Glutamatergic neuron (in vitro differentiated cells): ENCODE data around the gene RFX7. TPM values are rescaled to one million over a fixed set of nuclear protein-coding genes. Genes with fewer than 3 reads are reported as not detected.
"Not testable (repeated sequence)": the region's sequence is repeated elsewhere in the genome, so short reads cannot be mapped to it uniquely, and the experiment has no call there.

Experiments
- DNase-seq: peaks from one replicate; pipeline ENCODE4 v3.0.0; 2022
- H3K27ac Mint-ChIP-seq: one replicate; pipeline ENCODE4 v1.8.0; 2020; ENCODE audit warnings: mild to moderate bottlenecking, mixed read lengths, inconsistent platforms; ENCODE audit not compliant: unreplicated experiment
- H3K27me3 Mint-ChIP-seq: one replicate; pipeline ENCODE4 v1.8.0; 2020; ENCODE audit warnings: mild to moderate bottlenecking, moderate library complexity, mixed read lengths, inconsistent platforms; ENCODE audit not compliant: unreplicated experiment
- H3K36me3 Mint-ChIP-seq: one replicate; pipeline ENCODE4 v1.8.0; 2020; ENCODE audit warnings: mild to moderate bottlenecking, mixed read lengths, inconsistent platforms; ENCODE audit not compliant: unreplicated experiment
- H3K4me1 Mint-ChIP-seq: one replicate; pipeline ENCODE4 v1.8.0; 2020; ENCODE audit warnings: mild to moderate bottlenecking, low read depth, mixed read lengths, inconsistent platforms; ENCODE audit not compliant: unreplicated experiment
- H3K4me3 Mint-ChIP-seq: one replicate; pipeline ENCODE4 v1.8.0; 2020; ENCODE audit warnings: mild to moderate bottlenecking, mixed read lengths, inconsistent platforms; ENCODE audit not compliant: unreplicated experiment
- H3K9me3 Mint-ChIP-seq: one replicate; pipeline ENCODE4 v1.8.0; 2020; ENCODE audit warnings: mild to moderate bottlenecking, moderate library complexity, mixed read lengths, inconsistent platforms; ENCODE audit not compliant: unreplicated experiment
- total RNA-seq: library from RNA; stranded (reverse); fragmentation: NEBNext Ultra II Directional; extraction: Animal tissue kit (Norgen Biotek cat#: 25700); gene quantifications from one replicate; pipeline ENCODE4 v1.2.1, GENCODE V29; 2021; ENCODE audit not compliant: unreplicated experiment
- TF ChIP-seq, protein P1 (sequence below): fragments of 200-600 bp; sonication (generic); IDR thresholded peaks from one replicate; pipeline ENCODE4 v1.5.0; 2021; ENCODE audit not compliant: partially characterized antibody, unreplicated experiment

RFX7 gene
- total RNA-seq, 1 donor from 2014 or later: 34.1 TPM

DNA sequence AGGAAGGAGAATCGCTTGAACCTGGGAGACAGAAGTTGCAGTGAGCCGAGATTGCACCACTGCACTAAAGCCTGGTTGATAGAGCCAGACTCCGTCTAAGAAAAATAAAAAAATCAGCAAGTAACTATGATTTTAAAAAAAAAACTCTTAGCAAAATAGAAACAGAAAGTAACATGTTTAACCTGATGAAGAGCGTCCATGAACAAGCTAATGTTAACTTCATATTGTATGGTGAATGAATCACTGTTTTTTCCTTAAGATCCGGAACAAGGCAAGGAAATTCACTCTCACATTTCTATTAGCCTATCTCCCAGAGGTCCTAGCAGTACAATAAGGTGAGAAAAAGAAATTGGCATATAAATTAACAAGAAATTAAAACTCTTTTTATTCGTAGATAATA lies 69.0 kb downstream of the RFX7 start:
- TF ChIP-seq, protein P1, sequence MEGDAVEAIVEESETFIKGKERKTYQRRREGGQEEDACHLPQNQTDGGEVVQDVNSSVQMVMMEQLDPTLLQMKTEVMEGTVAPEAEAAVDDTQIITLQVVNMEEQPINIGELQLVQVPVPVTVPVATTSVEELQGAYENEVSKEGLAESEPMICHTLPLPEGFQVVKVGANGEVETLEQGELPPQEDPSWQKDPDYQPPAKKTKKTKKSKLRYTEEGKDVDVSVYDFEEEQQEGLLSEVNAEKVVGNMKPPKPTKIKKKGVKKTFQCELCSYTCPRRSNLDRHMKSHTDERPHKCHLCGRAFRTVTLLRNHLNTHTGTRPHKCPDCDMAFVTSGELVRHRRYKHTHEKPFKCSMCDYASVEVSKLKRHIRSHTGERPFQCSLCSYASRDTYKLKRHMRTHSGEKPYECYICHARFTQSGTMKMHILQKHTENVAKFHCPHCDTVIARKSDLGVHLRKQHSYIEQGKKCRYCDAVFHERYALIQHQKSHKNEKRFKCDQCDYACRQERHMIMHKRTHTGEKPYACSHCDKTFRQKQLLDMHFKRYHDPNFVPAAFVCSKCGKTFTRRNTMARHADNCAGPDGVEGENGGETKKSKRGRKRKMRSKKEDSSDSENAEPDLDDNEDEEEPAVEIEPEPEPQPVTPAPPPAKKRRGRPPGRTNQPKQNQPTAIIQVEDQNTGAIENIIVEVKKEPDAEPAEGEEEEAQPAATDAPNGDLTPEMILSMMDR: no peak
- Mint-ChIP-seq H3K4me3 (no peak overlapping the region), H3K27ac (no peak overlapping the region), H3K4me1 (no peaks in the 10 kb centered on the region), H3K9me3 (no peaks in the 10 kb centered on the region), H3K36me3 (no peaks in the 10 kb centered on the region), H3K27me3 (no peaks in the 10 kb centered on the region)
- no peak for DNase-seq

DNA sequence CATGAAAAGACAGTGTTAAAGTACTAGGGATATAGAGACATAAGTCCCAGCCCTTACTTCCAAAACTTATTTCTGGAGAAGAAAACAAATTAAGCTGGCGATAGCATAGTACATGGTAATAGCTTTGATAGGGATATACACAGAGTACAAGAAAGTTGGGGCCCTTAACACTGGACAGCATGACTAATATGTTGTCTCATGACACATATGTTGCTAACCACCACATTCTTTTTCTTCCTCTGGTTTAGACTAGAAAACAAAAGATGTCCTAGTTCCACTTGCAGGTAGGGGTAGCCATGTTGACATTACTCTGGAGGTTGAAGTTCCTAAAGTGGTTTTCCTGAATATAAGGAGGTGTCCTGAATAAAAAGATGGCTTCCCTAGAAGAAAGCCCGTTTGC lies 75.3 kb downstream of the RFX7 start:
- no peaks in the 10 kb centered on the region for H3K4me1 Mint-ChIP-seq
- no peak overlapping the region for H3K27ac Mint-ChIP-seq
- no peak overlapping the region for H3K4me3 Mint-ChIP-seq
- H3K36me3 Mint-ChIP-seq: no peaks in the 10 kb centered on the region
- H3K27me3 Mint-ChIP-seq: no peaks in the 10 kb centered on the region
- no peaks in the 10 kb centered on the region for H3K9me3 Mint-ChIP-seq
- TF ChIP-seq, protein P1: no peak
- DNase-seq: no peak

DNA sequence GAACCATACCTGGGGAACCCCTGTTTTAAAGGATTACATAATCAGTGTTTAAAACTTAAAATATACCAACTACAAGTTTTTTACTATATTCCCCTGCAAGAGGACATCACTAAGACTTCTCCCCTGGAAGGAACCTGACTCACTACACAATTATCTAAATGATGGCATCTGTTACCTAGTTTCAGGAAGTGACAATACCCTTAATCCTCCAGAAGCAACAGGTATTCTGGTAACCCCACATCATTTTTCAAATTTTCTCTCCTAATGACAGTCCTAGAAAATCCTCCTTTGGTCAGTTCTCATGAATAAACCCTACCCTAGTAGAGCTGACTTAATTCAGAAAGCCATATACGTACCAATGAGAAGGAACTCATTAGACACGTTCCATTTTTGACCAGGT lies 78.4 kb downstream of the RFX7 start:
- no peaks in the 10 kb centered on the region for H3K36me3 Mint-ChIP-seq
- H3K4me1 Mint-ChIP-seq: peaks cover 12% of the 10 kb centered on the region
- TF ChIP-seq, protein P1: no peak
- H3K4me3 Mint-ChIP-seq: no peak overlapping the region
- H3K27me3 Mint-ChIP-seq: peaks cover 2% of the 10 kb centered on the region
- no peak overlapping the region for H3K27ac Mint-ChIP-seq
- no peaks in the 10 kb centered on the region for H3K9me3 Mint-ChIP-seq
- DNase-seq: no peak

DNA sequence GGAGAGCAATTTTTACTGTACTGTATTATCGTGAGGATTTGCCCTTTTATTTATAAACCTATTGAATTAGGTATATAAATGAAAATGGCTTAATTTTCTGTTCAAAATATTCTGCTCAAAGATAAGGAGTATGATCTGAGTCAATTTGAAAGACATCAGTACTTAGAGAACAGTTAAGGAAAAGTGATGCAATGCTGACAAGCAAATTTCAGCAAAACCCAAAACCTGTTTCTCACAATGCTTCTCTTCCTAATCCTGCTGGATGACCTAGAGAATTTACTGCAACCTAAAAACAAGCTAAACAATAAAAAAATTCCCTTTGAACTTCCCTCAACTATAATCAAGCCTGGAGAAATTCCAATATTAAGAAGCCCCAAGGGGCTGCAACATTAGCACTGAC lies 82.7 kb downstream of the RFX7 start:
- Mint-ChIP-seq H3K27ac (no peak overlapping the region), H3K36me3 (no peaks in the 10 kb centered on the region), H3K27me3 (peaks cover 2% of the 10 kb centered on the region), H3K9me3 (peaks cover 1% of the 10 kb centered on the region), H3K4me1 (peaks cover 21% of the 10 kb centered on the region), H3K4me3 (no peak overlapping the region)
- TF ChIP-seq, protein P1: no peak
- DNase-seq: no peak

DNA sequence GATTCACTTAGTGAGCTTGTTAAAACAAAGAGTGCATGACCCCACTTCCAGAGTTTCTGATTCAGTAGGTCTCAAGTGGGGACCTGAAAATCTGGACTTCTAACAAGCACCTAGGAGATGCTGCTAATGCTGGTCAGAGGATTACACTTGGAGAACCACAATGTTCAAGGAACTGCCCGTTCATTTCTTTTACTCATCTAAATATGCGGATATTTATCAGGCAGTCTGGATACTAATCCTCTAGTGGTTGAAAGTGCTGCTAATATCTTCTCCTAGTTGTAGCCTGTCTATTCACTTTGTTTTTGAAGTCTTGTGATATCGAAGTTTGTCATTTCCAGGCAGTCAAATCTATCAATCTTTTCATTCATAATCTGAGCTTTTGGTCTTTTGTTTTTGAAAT lies 86.8 kb downstream of the RFX7 start:
- peaks cover 4% of the 10 kb centered on the region for H3K27me3 Mint-ChIP-seq
- TF ChIP-seq, protein P1: no peak
- peaks cover 8% of the 10 kb centered on the region for H3K9me3 Mint-ChIP-seq
- peaks cover 21% of the 10 kb centered on the region for H3K36me3 Mint-ChIP-seq
- peaks cover 19% of the 10 kb centered on the region for H3K4me1 Mint-ChIP-seq
- no peak for DNase-seq
- H3K27ac Mint-ChIP-seq: no peak overlapping the region
- no peak overlapping the region for H3K4me3 Mint-ChIP-seq

DNA sequence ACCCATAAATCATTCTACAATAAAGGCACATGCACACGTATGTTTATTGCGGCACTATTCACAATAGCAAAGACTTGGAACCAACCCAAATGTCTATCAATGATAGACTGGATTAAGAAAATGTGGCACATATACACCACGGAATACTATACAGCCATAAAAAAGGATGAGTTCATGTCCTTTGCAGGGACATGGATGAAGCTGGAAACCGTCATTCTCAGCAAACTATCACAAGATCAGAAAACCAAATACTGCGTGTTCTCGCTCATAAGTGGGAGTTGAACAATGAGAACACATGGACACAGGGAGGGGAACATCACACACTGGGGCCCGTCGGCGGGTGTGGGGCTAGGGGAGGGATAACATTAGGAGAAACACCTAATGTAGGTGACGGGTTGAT lies 88.4 kb downstream of the RFX7 start:
- Mint-ChIP-seq H3K9me3 (peaks cover 12% of the 10 kb centered on the region), H3K36me3 (peaks cover 21% of the 10 kb centered on the region)
- not testable (repeated sequence) for H3K4me3 Mint-ChIP-seq, DNase-seq, H3K27ac Mint-ChIP-seq, H3K4me1 Mint-ChIP-seq, H3K27me3 Mint-ChIP-seq

DNA sequence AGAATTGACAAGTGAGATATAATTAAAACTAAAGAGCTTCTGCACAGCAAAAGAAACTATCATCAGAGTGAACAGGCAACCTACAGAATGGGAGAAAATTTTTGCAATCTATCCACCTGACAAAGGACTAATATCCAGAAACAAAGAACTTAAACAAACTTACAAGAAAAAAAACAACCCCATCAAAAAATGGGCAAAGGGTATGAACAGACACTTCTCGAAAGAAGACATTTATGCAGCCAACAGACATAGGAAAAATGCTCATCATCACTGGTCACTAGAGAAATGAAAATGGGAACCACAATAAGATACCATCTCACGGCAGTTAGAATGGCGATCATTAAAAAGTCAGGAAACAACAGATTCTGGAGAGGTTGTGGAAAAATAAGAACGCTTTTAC lies 88.9 kb downstream of the RFX7 start:
- Mint-ChIP-seq H3K36me3 (peaks cover 21% of the 10 kb centered on the region), H3K9me3 (peaks cover 10% of the 10 kb centered on the region)
- H3K27ac Mint-ChIP-seq, H3K27me3 Mint-ChIP-seq, DNase-seq, H3K4me1 Mint-ChIP-seq, H3K4me3 Mint-ChIP-seq: not testable (repeated sequence)
